Endothelial cell (in vitro differentiated cells): ENCODE results near the gene CAMK1D. TPM values are rescaled to one million over a fixed set of nuclear protein-coding genes. Genes with fewer than 3 reads are reported as not detected.

Experiments
- DNase-seq: peaks from one replicate; pipeline ENCODE4 v3.0.0; 2021; ENCODE audit warnings: low spot score
- H3K27ac Mint-ChIP-seq: one replicate; pipeline ENCODE4 v1.8.0; 2021; ENCODE audit warnings: mixed read lengths, inconsistent platforms; ENCODE audit not compliant: unreplicated experiment
- H3K27me3 Mint-ChIP-seq: one replicate; pipeline ENCODE4 v1.8.0; 2021; ENCODE audit warnings: mild to moderate bottlenecking, moderate library complexity, mixed read lengths, inconsistent platforms; ENCODE audit not compliant: unreplicated experiment
- H3K36me3 Mint-ChIP-seq: one replicate; pipeline ENCODE4 v1.8.0; 2021; ENCODE audit warnings: mild to moderate bottlenecking, low read depth, mixed read lengths, inconsistent platforms; ENCODE audit not compliant: unreplicated experiment
- H3K4me1 Mint-ChIP-seq: one replicate; pipeline ENCODE4 v1.8.0; 2021; ENCODE audit warnings: mild to moderate bottlenecking, mixed read lengths, inconsistent platforms; ENCODE audit not compliant: unreplicated experiment
- H3K4me3 Mint-ChIP-seq: one replicate; pipeline ENCODE4 v1.8.0; 2021; ENCODE audit warnings: mild to moderate bottlenecking, mixed read lengths, inconsistent platforms; ENCODE audit not compliant: unreplicated experiment
- H3K9me3 Mint-ChIP-seq: one replicate; pipeline ENCODE4 v1.8.0; 2021; ENCODE audit warnings: mixed read lengths, inconsistent platforms; ENCODE audit not compliant: unreplicated experiment
- total RNA-seq: library from RNA; stranded (reverse); fragmentation: NEBNext Ultra II Directional; extraction: Animal tissue kit (Norgen Biotek cat#: 25700); gene quantifications from one replicate; pipeline ENCODE4 v1.2.1, GENCODE V29; 2021; ENCODE audit not compliant: unreplicated experiment
- TF ChIP-seq, protein P1 (sequence below): fragments of 200-600 bp; sonication (generic); IDR thresholded peaks from one replicate; pipeline ENCODE4 v1.5.0; 2021; ENCODE audit warnings: antibody characterized with exemption; ENCODE audit not compliant: unreplicated experiment

CAMK1D gene
- total RNA-seq, 1 donor from 2014 or later: 4.1 TPM

DNA sequence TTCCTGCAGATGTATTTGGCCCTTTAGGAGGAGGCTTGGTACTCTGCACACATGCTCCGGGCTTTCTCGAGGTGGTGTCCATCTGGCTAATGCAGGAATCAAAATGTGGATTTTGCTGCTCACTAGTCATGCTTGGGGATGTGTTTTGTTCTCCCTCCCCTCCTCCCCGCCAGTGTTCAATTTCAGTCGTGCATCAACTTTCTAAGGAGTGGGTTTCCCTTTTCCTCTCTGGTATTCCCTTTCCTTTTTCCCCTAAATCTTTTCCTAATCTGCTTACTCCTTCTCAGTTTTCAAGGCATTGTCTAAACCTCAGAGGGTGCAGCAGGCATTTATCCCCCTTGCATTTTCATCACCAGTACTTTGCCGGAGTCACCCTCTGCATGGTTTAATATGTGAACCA, 450.4 kb downstream of the CAMK1D start:
- H3K27ac Mint-ChIP-seq: no peak overlapping the region
- no peak overlapping the region for H3K4me3 Mint-ChIP-seq
- TF ChIP-seq, protein P1, sequence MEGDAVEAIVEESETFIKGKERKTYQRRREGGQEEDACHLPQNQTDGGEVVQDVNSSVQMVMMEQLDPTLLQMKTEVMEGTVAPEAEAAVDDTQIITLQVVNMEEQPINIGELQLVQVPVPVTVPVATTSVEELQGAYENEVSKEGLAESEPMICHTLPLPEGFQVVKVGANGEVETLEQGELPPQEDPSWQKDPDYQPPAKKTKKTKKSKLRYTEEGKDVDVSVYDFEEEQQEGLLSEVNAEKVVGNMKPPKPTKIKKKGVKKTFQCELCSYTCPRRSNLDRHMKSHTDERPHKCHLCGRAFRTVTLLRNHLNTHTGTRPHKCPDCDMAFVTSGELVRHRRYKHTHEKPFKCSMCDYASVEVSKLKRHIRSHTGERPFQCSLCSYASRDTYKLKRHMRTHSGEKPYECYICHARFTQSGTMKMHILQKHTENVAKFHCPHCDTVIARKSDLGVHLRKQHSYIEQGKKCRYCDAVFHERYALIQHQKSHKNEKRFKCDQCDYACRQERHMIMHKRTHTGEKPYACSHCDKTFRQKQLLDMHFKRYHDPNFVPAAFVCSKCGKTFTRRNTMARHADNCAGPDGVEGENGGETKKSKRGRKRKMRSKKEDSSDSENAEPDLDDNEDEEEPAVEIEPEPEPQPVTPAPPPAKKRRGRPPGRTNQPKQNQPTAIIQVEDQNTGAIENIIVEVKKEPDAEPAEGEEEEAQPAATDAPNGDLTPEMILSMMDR: no peak
- peaks cover 15% of the 10 kb centered on the region for H3K4me1 Mint-ChIP-seq
- peaks cover 3% of the 10 kb centered on the region for H3K27me3 Mint-ChIP-seq
- H3K36me3 Mint-ChIP-seq: no peaks in the 10 kb centered on the region
- DNase-seq: no peak
- H3K9me3 Mint-ChIP-seq: no peaks in the 10 kb centered on the region

DNA sequence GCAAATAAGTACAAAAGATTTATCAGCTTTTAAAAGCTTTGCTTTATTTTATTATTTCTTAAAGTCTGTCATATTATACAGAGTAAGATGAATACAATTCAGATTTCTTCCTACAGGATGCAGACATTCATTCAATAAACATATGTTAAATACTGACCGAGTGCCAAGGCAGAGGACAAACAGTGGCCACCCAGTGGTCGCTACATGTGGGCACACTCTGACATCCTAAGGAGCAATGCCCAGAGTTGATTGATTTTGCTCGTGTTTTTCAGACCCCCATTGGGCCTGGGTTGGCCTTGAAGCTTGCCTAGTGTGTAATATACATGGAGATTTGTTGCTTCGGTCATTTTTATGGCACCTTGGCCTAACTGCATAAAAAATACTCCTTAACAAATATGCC, 451.0 kb downstream of the CAMK1D start:
- DNase-seq: no peak
- peaks cover 15% of the 10 kb centered on the region for H3K4me1 Mint-ChIP-seq
- H3K9me3 Mint-ChIP-seq: no peaks in the 10 kb centered on the region
- H3K4me3 Mint-ChIP-seq: no peak overlapping the region
- no peak overlapping the region for H3K27ac Mint-ChIP-seq
- no peaks in the 10 kb centered on the region for H3K36me3 Mint-ChIP-seq
- peaks cover 3% of the 10 kb centered on the region for H3K27me3 Mint-ChIP-seq
- TF ChIP-seq, protein P1: peak; percentile 36

DNA sequence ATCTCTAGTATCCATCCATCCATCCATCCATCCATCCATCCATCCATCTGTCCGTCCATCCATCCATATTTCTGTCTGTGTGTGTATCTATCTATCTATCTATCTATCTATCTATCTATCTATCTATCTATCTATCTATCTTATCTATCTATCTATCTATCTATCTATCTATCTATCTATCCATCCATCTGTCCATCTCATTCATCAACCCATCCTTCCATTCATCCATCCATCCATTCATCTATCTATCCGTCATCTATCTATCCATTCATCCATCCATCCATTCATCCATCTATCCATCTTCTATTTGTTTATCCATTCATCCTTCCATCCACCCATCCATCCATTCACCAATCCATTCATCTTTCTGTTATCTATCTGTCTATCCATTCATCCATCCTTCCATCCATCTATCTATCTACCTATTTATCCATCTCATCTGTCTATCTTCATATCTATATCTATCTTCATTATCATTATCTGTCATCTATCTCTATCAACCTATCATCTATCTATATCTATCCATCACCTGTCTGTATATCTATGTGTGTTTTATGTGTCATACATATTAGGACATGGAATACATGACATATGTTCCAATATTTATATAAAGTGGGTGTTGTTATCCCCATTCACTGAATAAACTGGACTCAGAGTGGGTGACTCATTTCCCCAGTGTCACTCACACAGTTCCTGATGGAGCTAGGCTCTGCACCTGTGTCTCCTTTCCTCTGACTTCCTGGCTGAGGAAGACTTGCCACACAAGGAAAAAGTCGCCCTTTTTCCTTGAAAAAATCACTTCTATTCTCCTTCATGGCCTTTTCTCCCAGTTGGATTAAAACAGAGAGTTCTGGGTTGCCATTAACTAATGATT, 452.1 kb downstream of the CAMK1D start:
- H3K36me3 Mint-ChIP-seq: no peaks in the 10 kb centered on the region
- no peak overlapping the region for H3K27ac Mint-ChIP-seq
- peaks cover 5% of the 10 kb centered on the region for H3K27me3 Mint-ChIP-seq
- no peak for DNase-seq
- H3K9me3 Mint-ChIP-seq: no peaks in the 10 kb centered on the region
- peaks cover 15% of the 10 kb centered on the region for H3K4me1 Mint-ChIP-seq
- no peak overlapping the region for H3K4me3 Mint-ChIP-seq
- TF ChIP-seq, protein P1: no peak

DNA sequence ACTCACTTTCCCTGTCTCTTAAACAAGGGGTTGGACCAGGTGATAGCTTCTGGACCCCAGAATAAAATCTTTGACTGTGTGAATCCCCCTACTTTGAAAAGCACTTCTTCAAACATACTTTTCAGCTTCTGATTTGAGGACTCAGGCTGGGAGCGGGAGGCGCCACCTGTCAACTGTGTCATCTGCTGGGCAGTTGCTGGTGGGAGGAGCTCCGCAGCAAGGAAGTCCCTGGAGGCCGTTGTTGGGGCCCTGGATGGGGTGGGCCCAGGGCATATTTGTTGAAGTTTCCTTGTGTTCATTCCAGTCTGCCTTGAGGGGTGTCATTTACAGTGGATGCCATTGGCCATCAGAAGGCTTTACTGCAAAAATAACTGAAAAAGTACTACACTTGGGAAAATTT, 454.4 kb downstream of the CAMK1D start:
- H3K36me3 Mint-ChIP-seq: no peaks in the 10 kb centered on the region
- H3K27ac Mint-ChIP-seq: no peak overlapping the region
- H3K4me1 Mint-ChIP-seq: peaks cover 13% of the 10 kb centered on the region
- DNase-seq: no peak
- TF ChIP-seq, protein P1: no peak
- no peaks in the 10 kb centered on the region for H3K9me3 Mint-ChIP-seq
- no peak overlapping the region for H3K4me3 Mint-ChIP-seq
- peaks cover 5% of the 10 kb centered on the region for H3K27me3 Mint-ChIP-seq
